H9 (cell line): Measurements from ENCODE around the gene PUM1. TPM values are rescaled to one million over a fixed set of nuclear protein-coding genes. Genes with fewer than 3 reads are reported as not detected.

Experiments used
- DNase-seq: peaks from one replicate; pipeline ENCODE4 v3.0.0-alpha.2; 2017
- H2AFZ ChIP-seq: one replicate; pipeline ENCODE4 v1.6.1; 2013; ENCODE audit warnings: mild to moderate bottlenecking, low read length, control low read depth, moderate library complexity
- H2AK5ac ChIP-seq: 2 replicates; pipeline ENCODE4 v1.6.1; 2013; ENCODE audit warnings: low read length, control low read depth, mixed read lengths; ENCODE audit not compliant: insufficient read length
- H2BK120ac ChIP-seq: one replicate; pipeline ENCODE4 v1.6.1; 2013; ENCODE audit warnings: low read depth, mild to moderate bottlenecking, low read length, control low read depth, inconsistent platforms; ENCODE audit not compliant: poor library complexity, severe bottlenecking
- H2BK12ac ChIP-seq: 2 replicates; pipeline ENCODE4 v1.6.1; 2013; ENCODE audit warnings: low read length, control low read depth, mixed read lengths, low read depth; ENCODE audit not compliant: insufficient read length
- H2BK15ac ChIP-seq: 2 replicates; pipeline ENCODE4 v1.6.1; 2013; ENCODE audit warnings: low read depth, low read length, control low read depth
- H2BK20ac ChIP-seq: one replicate; pipeline ENCODE4 v1.6.1; 2013; ENCODE audit warnings: low read depth, mild to moderate bottlenecking, low read length, control low read depth, inconsistent platforms; ENCODE audit not compliant: poor library complexity, severe bottlenecking
- H2BK5ac ChIP-seq: 2 replicates; pipeline ENCODE4 v1.6.1; 2013; ENCODE audit warnings: low read length, control low read depth, mixed read lengths; ENCODE audit not compliant: insufficient read length
- H3K14ac ChIP-seq: 2 replicates; pipeline ENCODE4 v1.6.1; 2013; ENCODE audit warnings: low read length, control low read depth; ENCODE audit not compliant: insufficient read depth
- H3K18ac ChIP-seq: 2 replicates; pipeline ENCODE4 v1.6.1; 2013; ENCODE audit warnings: low read depth, mild to moderate bottlenecking, mixed read lengths, low read length, control low read depth; ENCODE audit not compliant: insufficient read length
- H3K23ac ChIP-seq: 2 replicates; pipeline ENCODE4 v1.6.1; 2013; ENCODE audit warnings: low read length, control low read depth, mixed read lengths, low read depth; ENCODE audit not compliant: insufficient read length
- H3K23me2 ChIP-seq: 2 replicates; pipeline ENCODE4 v1.6.1; 2013; ENCODE audit warnings: low read depth, mild to moderate bottlenecking, mixed read lengths, low read length, control low read depth; ENCODE audit not compliant: insufficient read length, poor library complexity, severe bottlenecking
- H3K27ac ChIP-seq: 2 replicates; pipeline ENCODE4 v1.5.1; 2013; ENCODE audit warnings: low read length, control low read depth, mixed read lengths, low read depth; ENCODE audit not compliant: insufficient read length
- H3K27me3 ChIP-seq: 2 replicates; pipeline ENCODE4 v1.6.1; 2013; ENCODE audit warnings: low read length, control low read depth, inconsistent platforms; ENCODE audit not compliant: insufficient read depth
- H3K4ac ChIP-seq: 2 replicates; pipeline ENCODE4 v1.6.1; 2013; ENCODE audit warnings: low read depth, mild to moderate bottlenecking, control low read depth, inconsistent platforms, low read length, moderate library complexity
- H3K4me1 ChIP-seq: 2 replicates; pipeline ENCODE4 v1.6.1; 2013; ENCODE audit warnings: low read length, control low read depth, inconsistent platforms; ENCODE audit not compliant: insufficient read depth
- H3K4me2 ChIP-seq: 2 replicates; pipeline ENCODE4 v1.6.1; 2013; ENCODE audit warnings: low read length, control low read depth, mixed read lengths; ENCODE audit not compliant: insufficient read length, insufficient read depth
- H3K56ac ChIP-seq: 2 replicates; pipeline ENCODE4 v1.6.1; 2013; ENCODE audit warnings: low read depth, mild to moderate bottlenecking, mixed read lengths, low read length, control low read depth; ENCODE audit not compliant: insufficient read length
- H3K79me1 ChIP-seq: 2 replicates; pipeline ENCODE4 v1.6.1; 2013; ENCODE audit warnings: low read depth, mild to moderate bottlenecking, moderate library complexity, low read length, control low read depth, inconsistent platforms; ENCODE audit not compliant: insufficient read depth, poor library complexity, severe bottlenecking
- H3K79me2 ChIP-seq: 2 replicates; pipeline ENCODE4 v1.6.1; 2013; ENCODE audit warnings: low read length, control low read depth, inconsistent platforms; ENCODE audit not compliant: insufficient read depth
- H3K9ac ChIP-seq: 2 replicates; pipeline ENCODE4 v1.6.1; 2013; ENCODE audit warnings: low read length, control low read depth, mixed read lengths; ENCODE audit not compliant: insufficient read length; ENCODE audit errors: extremely low read depth
- H3K9me3 ChIP-seq: one replicate; pipeline ENCODE4 v1.6.1; 2013; ENCODE audit warnings: low read depth, low read length, inconsistent platforms; ENCODE audit not compliant: control insufficient read depth
- H3T11ph ChIP-seq: one replicate; pipeline ENCODE4 v1.6.1; 2013; ENCODE audit warnings: mild to moderate bottlenecking, low read length, control low read depth, inconsistent platforms
- H4K20me1 ChIP-seq: one replicate; pipeline ENCODE4 v1.6.1; 2013; ENCODE audit not compliant: control insufficient read depth, insufficient read length, insufficient read depth
- H4K5ac ChIP-seq: 2 replicates; pipeline ENCODE4 v1.6.1; 2013; ENCODE audit warnings: low read depth, mild to moderate bottlenecking, mixed read lengths, low read length, control low read depth; ENCODE audit not compliant: insufficient read length
- H4K8ac ChIP-seq: replicated peaks from 2 replicates; pipeline ENCODE4 v1.6.1; 2013; ENCODE audit warnings: low read length, control low read depth, mixed read lengths, low read depth; ENCODE audit not compliant: insufficient read length
- H4K91ac ChIP-seq: 2 replicates; pipeline ENCODE4 v1.6.1; 2013; ENCODE audit warnings: low read depth, mild to moderate bottlenecking, moderate library complexity, mixed read lengths, low read length, control low read depth; ENCODE audit not compliant: insufficient read length
- H3K27ac Mint-ChIP-seq, 3 experiments: 2 replicates in 2 of 3; 3 replicates in 1 of 3; pipeline ENCODE4 v1.8.0; 2020 to 2021; ENCODE audit warnings: mixed read lengths in 3 of 3, mild to moderate bottlenecking in 1 of 3, moderate library complexity in 1 of 3
- H3K27me3 Mint-ChIP-seq: 2 replicates; pipeline ENCODE4 v1.8.0; 2021; ENCODE audit warnings: low read depth, mild to moderate bottlenecking, moderate library complexity, mixed read lengths
- H3K36me3 Mint-ChIP-seq, 3 experiments: 2 replicates in 2 of 3; 3 replicates in 1 of 3; pipeline ENCODE4 v1.8.0; 2020 to 2021; ENCODE audit warnings: low read depth in 3 of 3, mixed read lengths in 3 of 3; ENCODE audit not compliant: insufficient read depth in 1 of 3
- H3K4me1 Mint-ChIP-seq, 2 experiments: 2 replicates each; pipeline ENCODE4 v1.8.0; 2020; ENCODE audit warnings: mixed read lengths in 2 of 2
- H3K4me3 Mint-ChIP-seq, 2 experiments: 2 replicates in 1 of 2; 3 replicates in 1 of 2; pipeline ENCODE4 v1.8.0; 2020 to 2021; ENCODE audit warnings: mild to moderate bottlenecking in 2 of 2, mixed read lengths in 2 of 2, moderate library complexity in 1 of 2
- H3K9me3 Mint-ChIP-seq, 2 experiments: 2 replicates in 1 of 2; 3 replicates in 1 of 2; pipeline ENCODE4 v1.8.0; 2020; ENCODE audit warnings: mild to moderate bottlenecking in 2 of 2, mixed read lengths in 2 of 2, moderate library complexity in 1 of 2
- CTCF ChIP-seq: fragments of 200-600 bp; sonication (generic); conservative IDR thresholded peaks from 3 replicates; pipeline ENCODE4 v1.8.0; 2021; ENCODE audit warnings: antibody characterized with exemption, mild to moderate bottlenecking
- WGBS: extraction: QIAGEN DNeasy Blood & Tissue Kit; methylation state at CpG from one replicate; pipeline ENCODE4 v1.1.7; 2013; ENCODE audit warnings: missing lambda C conversion rate, low lambda C conversion rate, mixed read lengths; ENCODE audit not compliant: insufficient read length; ENCODE audit errors: extremely low coverage; 5-methylcytosine and 5-hydroxymethylcytosine counted together
- total RNA-seq: library from RNA; stranded (reverse); gene quantifications from 2 replicates; pipeline ENCODE4 v1.2.1, GENCODE V29; 2021

PUM1 gene
- total RNA-seq, 1 experiment from 2014 or later = 164 TPM

- H3K9ac ChIP-seq = no peak overlapping the region
- WGBS = no CpG with 5 or more reads among the region's 2 CpGs
These were observed 89.4 kb downstream of the PUM1 start for GRCh38 chr1:30976143-30976542.

More at GRCh38 chr1:30976143-30976542, 89.4 kb downstream of the PUM1 start:
- no peak overlapping the region for H4K8ac ChIP-seq
- no peak for DNase-seq
- no peak overlapping the region for H3K4ac ChIP-seq
- H2BK20ac ChIP-seq = no peak overlapping the region
- no peak overlapping the region for H4K5ac ChIP-seq
- H4K20me1 ChIP-seq = no peaks in the 10 kb centered on the region
- no peak overlapping the region for H2AFZ ChIP-seq
- Mint-ChIP-seq H3K36me3 (peaks cover 25 to 80% (median 68%) of the 10 kb centered on the region in 3 experiments; a peak in 6 of 7 replicates), H3K27me3 (no peaks in the 10 kb centered on the region), H3K4me1 (peaks cover 4 to 14% of the 10 kb centered on the region in 2 experiments; a peak in 3 of 4 replicates), H3K9me3 (no peaks in the 10 kb centered on the region), H3K27ac (peak overlapping the region in 1 of 3 experiments; percentile 88; a peak in 2 of 7 replicates), H3K4me3 (no peak overlapping the region)
- no peak overlapping the region for H2BK120ac ChIP-seq
- no peaks in the 10 kb centered on the region for H3K4me1 ChIP-seq
- H3K9me3 ChIP-seq = no peaks in the 10 kb centered on the region
- H3K56ac ChIP-seq = no peak overlapping the region
- H3K79me2 ChIP-seq = peaks cover 5% of the 10 kb centered on the region; the same call in 1 of the 2 replicates
- no peak for TF ChIP-seq CTCF
- peaks cover 10% of the 10 kb centered on the region for H3K79me1 ChIP-seq
- no peak overlapping the region for H3K27ac ChIP-seq
- no peak overlapping the region for H4K91ac ChIP-seq
- no peak overlapping the region for H2BK5ac ChIP-seq
- no peak overlapping the region for H2BK12ac ChIP-seq
- H3K27me3 ChIP-seq = no peaks in the 10 kb centered on the region
- no peak overlapping the region for H3K14ac ChIP-seq
- H3K23ac ChIP-seq = no peak overlapping the region
- H3K18ac ChIP-seq = no peak overlapping the region
- no peaks in the 10 kb centered on the region for H3K23me2 ChIP-seq
- no peak overlapping the region for H2BK15ac ChIP-seq
- no peak overlapping the region for H3K4me2 ChIP-seq
- H2AK5ac ChIP-seq = no peak overlapping the region
- no peak overlapping the region for H3T11ph ChIP-seq
